Hippocampal formation (tissue), 2 donors: ENCODE measurements around the gene ZFYVE28.

Experiments used
- DNase-seq, 2 donors: peaks; one replicate each; lab custom pipeline; 2025; lab: John Stamatoyannopoulos, UW

The ZFYVE28 gene

GRCh38 chr4:2259036-2259540 is 159.4 kb downstream of the ZFYVE28 start:
- DNase-seq = no peak

GRCh38 chr4:2258091-2259035 is 160.1 kb downstream of the ZFYVE28 start:
- DNase-seq = no peak

GRCh38 chr4:2257361-2258081 is 160.9 kb downstream of the ZFYVE28 start:
- DNase-seq = no peak

- no peak for DNase-seq
Measured at GRCh38 chr4:2256781-2257191, 161.7 kb downstream of the ZFYVE28 start.

- DNase-seq = no peak
Measured at GRCh38 chr4:2256156-2256731, 162.2 kb downstream of the ZFYVE28 start.

GRCh38 chr4:2255501-2256155 is 162.8 kb downstream of the ZFYVE28 start:
- DNase-seq = no peak

- no peak for DNase-seq
Measured at GRCh38 chr4:2254665-2255500, 163.6 kb downstream of the ZFYVE28 start.

- no peak for DNase-seq
Measured at GRCh38 chr4:2253160-2254084, 165.0 kb downstream of the ZFYVE28 start.

GRCh38 chr4:2252530-2253091 is 165.8 kb downstream of the ZFYVE28 start:
- no peak for DNase-seq

GRCh38 chr4:2251795-2252529 is 166.5 kb downstream of the ZFYVE28 start:
- DNase-seq = no peak

GRCh38 chr4:2251073-2251794 is 167.2 kb downstream of the ZFYVE28 start:
- DNase-seq = no peak

- DNase-seq = no peak
Measured at GRCh38 chr4:2250357-2251072, 167.9 kb downstream of the ZFYVE28 start.

- no peak for DNase-seq
Measured at GRCh38 chr4:2249526-2250356, 168.7 kb downstream of the ZFYVE28 start.

GRCh38 chr4:2248821-2249261 is 169.6 kb downstream of the ZFYVE28 start:
- DNase-seq = no peak

- DNase-seq = no peak
Measured at GRCh38 chr4:2248044-2248780, 170.2 kb downstream of the ZFYVE28 start.
